GM21528 (cell line): ENCODE data around the gene ZNF559.

Experiments used
- ATAC-seq: cut with Tn5 transposase; IDR thresholded peaks from one replicate; pipeline ENCODE4 v1.9.1; 2021; ENCODE audit warnings: mild to moderate bottlenecking, moderate library complexity; ENCODE audit not compliant: unreplicated experiment, low FRiP score

Gene ZNF559

DNA sequence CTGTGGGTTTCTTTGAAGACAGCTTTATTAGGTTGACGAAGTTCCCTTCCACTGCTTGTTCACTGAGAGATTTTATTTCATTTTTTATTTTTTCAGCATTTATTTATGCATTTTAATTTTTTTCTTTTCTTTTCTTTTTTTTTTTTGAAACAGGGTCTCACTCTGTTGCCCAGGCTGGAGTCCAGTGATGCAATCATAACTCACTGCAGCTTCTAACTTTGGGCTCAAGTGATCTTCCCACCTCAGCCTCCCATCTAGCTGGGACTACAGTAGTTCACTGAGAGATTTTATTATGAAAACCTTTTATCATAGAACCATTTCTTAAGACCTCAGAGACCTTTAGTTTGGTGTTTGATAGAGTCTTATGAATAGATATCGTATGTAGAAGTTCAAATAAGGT is 28.5 kb downstream of the ZNF559 start:
- ATAC-seq = no peak

DNA sequence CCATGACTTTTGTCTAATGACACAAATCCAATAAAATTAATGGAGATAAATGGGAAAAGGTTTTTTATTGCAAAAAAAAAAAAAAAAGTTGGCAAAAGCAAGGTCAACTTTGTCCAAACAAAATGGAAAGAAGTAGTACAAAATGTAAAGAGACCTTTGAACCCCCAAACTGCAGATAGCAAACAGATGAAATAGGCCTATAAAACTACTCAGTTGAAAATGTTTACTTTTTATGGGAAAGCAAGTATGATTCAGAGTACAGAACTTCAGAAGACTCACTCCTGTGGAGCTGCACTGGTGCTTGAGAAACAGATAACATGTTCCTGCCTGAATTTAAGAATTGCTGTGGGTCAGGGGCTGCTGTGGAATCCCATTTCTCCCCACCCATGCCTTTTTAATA is 29.0 kb downstream of the ZNF559 start:
- ATAC-seq = no peak

DNA sequence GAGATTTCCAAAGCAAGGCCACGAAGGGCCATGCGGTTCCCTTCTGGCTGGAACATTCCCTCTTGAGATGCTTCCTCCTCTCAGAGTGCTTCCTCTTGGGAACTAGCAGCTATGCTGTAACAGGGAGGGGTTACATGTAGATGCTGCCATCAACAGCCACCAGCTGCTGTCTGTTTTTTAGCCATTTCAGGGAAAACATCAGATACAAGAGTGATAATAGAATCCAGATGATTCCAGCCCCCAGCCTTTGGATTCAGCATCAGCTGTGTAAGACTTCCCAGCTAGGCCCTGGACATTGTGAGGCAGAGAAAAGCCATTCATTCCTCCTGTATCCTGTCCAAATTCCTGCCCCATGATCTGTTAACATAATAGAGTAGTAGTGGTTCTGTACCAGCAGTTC is 30.7 kb downstream of the ZNF559 start:
- ATAC-seq = no peak

DNA sequence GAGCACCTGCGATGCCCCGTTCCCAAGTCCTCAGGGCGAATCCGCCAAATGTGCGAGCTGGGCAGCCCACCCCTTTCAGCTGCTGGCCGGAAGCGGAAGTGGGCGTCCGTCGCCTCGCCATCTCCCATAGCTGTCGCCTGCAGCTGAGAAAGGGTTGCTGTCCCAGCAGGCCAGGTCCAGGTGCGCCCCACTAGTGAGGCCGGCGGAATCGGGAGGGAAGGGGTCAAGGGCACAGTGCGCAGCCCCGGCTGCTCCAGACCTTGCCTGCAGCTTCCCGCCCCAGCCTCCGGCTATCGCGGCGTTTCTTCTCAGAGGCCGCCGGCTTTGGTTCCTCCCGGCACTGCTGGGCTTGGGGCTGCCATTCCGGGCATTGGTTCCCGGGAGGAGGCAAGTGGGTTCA is 38.9 kb downstream of the ZNF559 start, which contains the start of gene ZNF177:
ZNF177 (plus strand) TSS at position 109 of the 400 bp plus-strand sequence. CDS start 15,299 bp downstream, outside the sequence.
- no peak for ATAC-seq

DNA sequence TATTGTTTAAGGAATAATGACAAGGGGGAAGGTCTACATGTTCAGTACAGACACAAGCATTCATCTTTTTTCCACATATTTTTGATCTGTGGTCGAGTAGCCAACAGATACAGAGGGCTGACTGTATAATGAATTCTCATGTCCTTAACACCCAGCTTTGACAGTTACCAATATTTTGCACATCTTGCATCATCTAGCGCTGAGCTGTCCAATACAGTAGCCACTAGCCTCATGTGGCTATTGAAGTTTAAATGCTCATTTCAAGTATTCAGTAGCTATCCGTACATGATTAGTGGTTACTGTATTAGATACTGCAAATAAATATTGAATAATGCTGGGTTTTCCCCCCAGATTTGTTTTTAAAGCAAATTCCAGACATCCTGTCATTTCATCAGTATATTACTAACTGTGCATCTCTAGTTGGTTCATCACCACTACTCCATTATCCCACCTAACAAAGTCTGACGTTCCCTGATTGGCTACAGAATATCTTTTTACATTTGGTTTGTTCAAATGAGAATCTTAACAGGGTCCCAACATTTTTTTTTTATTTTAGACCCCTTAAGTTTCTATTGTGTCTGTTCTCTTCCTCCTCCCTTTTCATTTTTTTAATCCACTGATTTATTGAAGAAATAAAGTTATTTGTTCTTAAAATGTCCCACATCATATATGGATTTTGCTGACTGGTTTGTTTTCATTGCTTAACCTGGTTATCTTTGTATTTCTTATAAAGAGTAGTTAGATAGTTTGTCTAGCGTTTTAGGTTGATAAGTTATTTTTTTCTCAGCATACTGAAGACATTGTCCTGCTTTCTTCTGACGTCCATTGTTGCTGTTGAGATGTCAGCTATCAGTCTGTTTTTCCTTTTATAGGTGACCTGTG is 47.0 kb downstream of the ZNF559 start:
- ATAC-seq = no peak

DNA sequence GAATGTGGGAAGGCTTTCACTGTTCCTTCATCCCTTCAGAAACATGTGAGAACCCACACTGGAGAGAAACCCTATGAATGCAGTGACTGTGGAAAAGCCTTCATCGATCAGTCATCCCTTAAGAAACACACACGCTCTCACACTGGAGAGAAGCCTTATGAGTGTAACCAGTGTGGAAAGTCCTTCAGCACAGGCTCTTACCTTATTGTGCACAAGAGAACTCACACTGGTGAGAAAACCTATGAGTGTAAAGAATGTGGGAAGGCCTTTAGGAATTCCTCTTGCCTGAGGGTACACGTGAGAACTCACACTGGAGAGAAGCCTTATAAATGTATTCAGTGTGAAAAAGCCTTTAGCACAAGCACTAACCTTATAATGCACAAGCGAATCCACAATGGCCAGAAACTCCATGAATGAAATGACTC is 57.4 kb downstream of the ZNF559 start:
- ATAC-seq = no peak
